ENCODE measurements around the gene C1orf159. TPM values are rescaled to one million over a fixed set of nuclear protein-coding genes. Genes with fewer than 3 reads are reported as not detected.
A peak's percentile ranks its signal among the peaks of the same experiment; 100 is the strongest.

Gene C1orf159
- total RNA-seq, 1 donor from 2014 or later: 8.0 TPM

DNA sequence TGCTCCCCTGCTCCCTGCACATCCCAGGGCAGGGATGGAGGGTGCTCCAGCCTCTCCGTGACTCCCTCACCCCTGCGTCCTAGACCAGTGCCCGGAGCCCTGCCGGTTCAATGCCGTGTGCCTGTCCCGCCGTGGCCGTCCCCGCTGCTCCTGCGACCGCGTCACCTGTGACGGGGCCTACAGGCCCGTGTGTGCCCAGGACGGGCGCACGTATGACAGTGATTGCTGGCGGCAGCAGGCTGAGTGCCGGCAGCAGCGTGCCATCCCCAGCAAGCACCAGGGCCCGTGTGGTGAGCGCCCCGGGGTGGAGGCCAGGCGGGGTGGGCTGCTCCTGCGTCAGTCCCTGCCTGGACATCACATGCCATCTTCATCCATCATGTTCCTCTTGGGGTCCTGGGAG lies 74.0 kb downstream of the C1orf159 start:
- no peak overlapping the region for H3K27ac Mint-ChIP-seq
- peaks cover 10% of the 10 kb centered on the region for H3K36me3 Mint-ChIP-seq
- peaks cover 14% of the 10 kb centered on the region for H3K4me1 ChIP-seq
- H3K27ac ChIP-seq: no peak overlapping the region
- no peak overlapping the region for H3K4me3 ChIP-seq
- peaks cover 5% of the 10 kb centered on the region for H3K4me1 Mint-ChIP-seq
- DNase-seq (ENCODE audit: low spot score): no peak
- no peak overlapping the region for H3K4me3 Mint-ChIP-seq
- H4K20me1 ChIP-seq (ENCODE audit: low read depth): peaks cover 67% of the 10 kb centered on the region
- H3K36me3 ChIP-seq: no peaks in the 10 kb centered on the region
- H3K9me3 Mint-ChIP-seq: no peaks in the 10 kb centered on the region
- no peak overlapping the region for H3K4me2 ChIP-seq
- H3K27me3 Mint-ChIP-seq (ENCODE audit: insufficient read depth, low read depth): peaks cover 16% of the 10 kb centered on the region
- H3K79me2 ChIP-seq (ENCODE audit: low read depth): no peaks in the 10 kb centered on the region
- no peak for TF ChIP-seq EZH2phosphoT487 (IDR thresholded peaks at IDR 0.05)
- TF ChIP-seq EZH2 (IDR thresholded peaks at IDR 0.05): no peak
- TF ChIP-seq, protein P1, sequence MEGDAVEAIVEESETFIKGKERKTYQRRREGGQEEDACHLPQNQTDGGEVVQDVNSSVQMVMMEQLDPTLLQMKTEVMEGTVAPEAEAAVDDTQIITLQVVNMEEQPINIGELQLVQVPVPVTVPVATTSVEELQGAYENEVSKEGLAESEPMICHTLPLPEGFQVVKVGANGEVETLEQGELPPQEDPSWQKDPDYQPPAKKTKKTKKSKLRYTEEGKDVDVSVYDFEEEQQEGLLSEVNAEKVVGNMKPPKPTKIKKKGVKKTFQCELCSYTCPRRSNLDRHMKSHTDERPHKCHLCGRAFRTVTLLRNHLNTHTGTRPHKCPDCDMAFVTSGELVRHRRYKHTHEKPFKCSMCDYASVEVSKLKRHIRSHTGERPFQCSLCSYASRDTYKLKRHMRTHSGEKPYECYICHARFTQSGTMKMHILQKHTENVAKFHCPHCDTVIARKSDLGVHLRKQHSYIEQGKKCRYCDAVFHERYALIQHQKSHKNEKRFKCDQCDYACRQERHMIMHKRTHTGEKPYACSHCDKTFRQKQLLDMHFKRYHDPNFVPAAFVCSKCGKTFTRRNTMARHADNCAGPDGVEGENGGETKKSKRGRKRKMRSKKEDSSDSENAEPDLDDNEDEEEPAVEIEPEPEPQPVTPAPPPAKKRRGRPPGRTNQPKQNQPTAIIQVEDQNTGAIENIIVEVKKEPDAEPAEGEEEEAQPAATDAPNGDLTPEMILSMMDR (IDR thresholded peaks at IDR 0.05): no peak
- H2AFZ ChIP-seq (replicated peaks): no peak overlapping the region
- no peak overlapping the region for H3K9ac ChIP-seq
- peaks cover 28% of the 10 kb centered on the region for H3K27me3 ChIP-seq
- peaks cover 12% of the 10 kb centered on the region for H3F3A ChIP-seq (ENCODE audit: low read depth)
- no peaks in the 10 kb centered on the region for H3K9me3 ChIP-seq (ENCODE audit: low read depth)

DNA sequence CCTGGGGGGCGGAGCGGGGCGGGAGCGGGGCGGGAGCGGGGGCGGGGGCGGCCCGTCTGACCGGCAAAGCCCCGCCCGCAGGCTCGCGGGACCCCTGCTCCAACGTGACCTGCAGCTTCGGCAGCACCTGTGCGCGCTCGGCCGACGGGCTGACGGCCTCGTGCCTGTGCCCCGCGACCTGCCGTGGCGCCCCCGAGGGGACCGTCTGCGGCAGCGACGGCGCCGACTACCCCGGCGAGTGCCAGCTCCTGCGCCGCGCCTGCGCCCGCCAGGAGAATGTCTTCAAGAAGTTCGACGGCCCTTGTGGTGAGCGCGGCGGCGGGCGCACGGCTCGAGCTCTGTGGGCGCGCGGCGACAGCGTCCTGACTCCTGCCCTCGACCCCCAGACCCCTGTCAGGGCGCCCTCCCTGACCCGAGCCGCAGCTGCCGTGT lies 74.8 kb downstream of the C1orf159 start:
- H3K4me3 ChIP-seq: no peak overlapping the region
- H3K4me1 ChIP-seq: peaks cover 14% of the 10 kb centered on the region
- H3K27me3 ChIP-seq: peaks cover 28% of the 10 kb centered on the region
- Mint-ChIP-seq H3K4me3 (no peak overlapping the region), H3K4me1 (peaks cover 5% of the 10 kb centered on the region), H3K36me3 (peaks cover 11% of the 10 kb centered on the region), H3K27ac (no peak overlapping the region), H3K27me3 (ENCODE audit: insufficient read depth, low read depth) (peaks cover 18% of the 10 kb centered on the region), H3K9me3 (no peaks in the 10 kb centered on the region)
- TF ChIP-seq EZH2 (IDR thresholded peaks at IDR 0.05) (no peak), EZH2phosphoT487 (IDR thresholded peaks at IDR 0.05) (no peak)
- TF ChIP-seq, protein P1 (IDR thresholded peaks at IDR 0.05): no peak
- no peaks in the 10 kb centered on the region for H3K36me3 ChIP-seq
- DNase-seq (ENCODE audit: low spot score): peak; percentile 83
- peak overlapping the region; percentile 57 for H3K4me2 ChIP-seq
- H4K20me1 ChIP-seq (ENCODE audit: low read depth): peaks cover 75% of the 10 kb centered on the region
- no peaks in the 10 kb centered on the region for H3K9me3 ChIP-seq (ENCODE audit: low read depth)
- H2AFZ ChIP-seq (replicated peaks): no peak overlapping the region
- H3K9ac ChIP-seq: no peak overlapping the region
- H3K27ac ChIP-seq: no peak overlapping the region
- no peaks in the 10 kb centered on the region for H3K79me2 ChIP-seq (ENCODE audit: low read depth)
- peaks cover 12% of the 10 kb centered on the region for H3F3A ChIP-seq (ENCODE audit: low read depth)

DNA sequence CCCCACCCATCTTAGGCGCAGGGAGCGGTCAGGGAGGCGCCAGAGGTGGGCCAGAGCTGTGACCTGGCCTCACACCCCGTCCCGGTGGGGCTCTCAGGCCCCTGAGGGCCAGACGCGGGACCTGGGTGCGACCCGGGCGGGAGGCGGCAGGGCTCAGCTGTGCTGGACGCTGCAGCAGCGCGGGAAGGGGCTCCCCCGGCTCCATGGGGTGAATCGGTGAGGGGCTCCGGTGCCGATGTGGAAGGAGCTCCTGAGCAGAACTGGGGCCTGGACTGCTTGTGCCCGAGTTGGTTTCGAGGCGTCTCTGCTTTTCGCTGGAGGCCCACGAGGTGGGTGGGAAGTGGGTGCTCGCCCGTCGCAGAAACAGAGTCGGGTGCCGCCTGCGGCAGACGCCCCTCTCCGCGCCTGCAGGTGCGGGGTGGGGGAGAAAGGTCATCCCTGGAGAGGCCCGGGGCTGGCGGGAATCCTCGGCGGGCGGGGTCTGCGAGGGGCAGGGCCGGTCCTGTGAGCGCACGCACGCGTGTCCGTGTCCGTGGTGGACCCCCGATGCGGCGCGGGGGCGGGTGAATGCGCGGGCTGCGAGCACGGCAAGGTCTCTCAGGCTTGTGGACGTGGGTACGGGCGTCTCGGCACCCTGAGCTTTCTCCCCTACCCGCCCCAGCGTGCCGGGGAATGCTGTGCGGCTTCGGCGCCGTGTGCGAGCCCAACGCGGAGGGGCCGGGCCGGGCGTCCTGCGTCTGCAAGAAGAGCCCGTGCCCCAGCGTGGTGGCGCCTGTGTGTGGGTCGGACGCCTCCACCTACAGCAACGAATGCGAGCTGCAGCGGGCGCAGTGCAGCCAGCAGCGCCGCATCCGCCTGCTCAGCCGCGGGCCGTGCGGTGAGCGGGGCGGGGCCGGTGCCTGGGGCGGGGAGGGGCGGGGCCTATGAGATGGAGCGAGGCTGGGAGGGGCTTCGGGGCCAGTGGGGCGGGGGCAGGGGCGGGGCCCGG lies 75.6 kb downstream of the C1orf159 start:
- no peak overlapping the region for H3K9ac ChIP-seq
- Mint-ChIP-seq H3K27me3 (ENCODE audit: insufficient read depth, low read depth) (peaks cover 18% of the 10 kb centered on the region), H3K27ac (no peak overlapping the region), H3K4me3 (peak overlapping the region; percentile 71), H3K36me3 (peaks cover 13% of the 10 kb centered on the region), H3K9me3 (no peaks in the 10 kb centered on the region), H3K4me1 (peaks cover 5% of the 10 kb centered on the region)
- peak; percentile 49 for TF ChIP-seq EZH2phosphoT487 (IDR thresholded peaks at IDR 0.05)
- TF ChIP-seq, protein P1 (IDR thresholded peaks at IDR 0.05): peak; percentile 23
- TF ChIP-seq EZH2 (IDR thresholded peaks at IDR 0.05): peak; percentile 72
- H3F3A ChIP-seq (ENCODE audit: low read depth): peaks cover 12% of the 10 kb centered on the region
- peak overlapping the region; percentile 99 for H3K4me2 ChIP-seq
- peaks cover 28% of the 10 kb centered on the region for H3K27me3 ChIP-seq
- peaks cover 14% of the 10 kb centered on the region for H3K4me1 ChIP-seq
- H3K79me2 ChIP-seq (ENCODE audit: low read depth): no peaks in the 10 kb centered on the region
- H4K20me1 ChIP-seq (ENCODE audit: low read depth): peaks cover 80% of the 10 kb centered on the region
- no peak overlapping the region for H3K27ac ChIP-seq
- no peaks in the 10 kb centered on the region for H3K9me3 ChIP-seq (ENCODE audit: low read depth)
- DNase-seq (ENCODE audit: low spot score): peak; percentile 96
- peak overlapping the region; percentile 52 for H3K4me3 ChIP-seq
- H3K36me3 ChIP-seq: no peaks in the 10 kb centered on the region
- H2AFZ ChIP-seq (replicated peaks): no peak overlapping the region

Measured in neural progenitor cell (in vitro differentiated cells).